ENCODE results near the gene NLGN4Y. TPM values are rescaled to one million over a fixed set of nuclear protein-coding genes. Genes with fewer than 3 reads are reported as not detected.

The NLGN4Y gene
- total RNA-seq, 2 donors from 2014 or later = 27.1 to 55.9 TPM

DNA sequence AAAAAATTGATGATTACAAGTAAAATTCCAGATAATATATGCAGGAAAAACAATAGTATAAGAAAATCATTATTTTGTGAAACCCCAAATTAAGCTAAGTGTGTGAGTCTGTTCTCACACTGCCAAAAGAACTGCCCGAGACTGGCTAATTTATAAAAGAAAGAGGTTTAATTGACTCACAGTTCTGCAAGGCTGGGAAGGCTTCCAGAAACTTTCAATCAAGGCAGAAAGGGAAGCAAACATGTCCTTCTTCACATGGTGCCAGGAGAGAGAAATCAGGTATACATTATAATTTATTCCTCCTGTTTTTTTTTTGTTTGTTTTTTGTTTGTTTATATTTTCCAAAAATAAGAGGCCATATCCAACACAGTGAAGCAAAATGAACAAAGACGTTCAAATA, 276.8 kb downstream of the NLGN4Y start:
- H3K27me3 ChIP-seq (replicated peaks; ENCODE audit: insufficient read depth) = no peaks in the 10 kb centered on the region
- TF ChIP-seq, protein P1, sequence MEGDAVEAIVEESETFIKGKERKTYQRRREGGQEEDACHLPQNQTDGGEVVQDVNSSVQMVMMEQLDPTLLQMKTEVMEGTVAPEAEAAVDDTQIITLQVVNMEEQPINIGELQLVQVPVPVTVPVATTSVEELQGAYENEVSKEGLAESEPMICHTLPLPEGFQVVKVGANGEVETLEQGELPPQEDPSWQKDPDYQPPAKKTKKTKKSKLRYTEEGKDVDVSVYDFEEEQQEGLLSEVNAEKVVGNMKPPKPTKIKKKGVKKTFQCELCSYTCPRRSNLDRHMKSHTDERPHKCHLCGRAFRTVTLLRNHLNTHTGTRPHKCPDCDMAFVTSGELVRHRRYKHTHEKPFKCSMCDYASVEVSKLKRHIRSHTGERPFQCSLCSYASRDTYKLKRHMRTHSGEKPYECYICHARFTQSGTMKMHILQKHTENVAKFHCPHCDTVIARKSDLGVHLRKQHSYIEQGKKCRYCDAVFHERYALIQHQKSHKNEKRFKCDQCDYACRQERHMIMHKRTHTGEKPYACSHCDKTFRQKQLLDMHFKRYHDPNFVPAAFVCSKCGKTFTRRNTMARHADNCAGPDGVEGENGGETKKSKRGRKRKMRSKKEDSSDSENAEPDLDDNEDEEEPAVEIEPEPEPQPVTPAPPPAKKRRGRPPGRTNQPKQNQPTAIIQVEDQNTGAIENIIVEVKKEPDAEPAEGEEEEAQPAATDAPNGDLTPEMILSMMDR (IDR thresholded peaks at IDR 0.05) = no peak
- ATAC-seq (ENCODE audit: insufficient number of reproducible peaks, low FRiP score, low read depth) (no peak), DNase-seq (ENCODE audit: low spot score) (no peak)
- no peaks in the 10 kb centered on the region for H3K9me3 ChIP-seq
- no peak overlapping the region for H3K4me3 ChIP-seq
- H3K36me3 ChIP-seq = no peaks in the 10 kb centered on the region
- H3K4me1 ChIP-seq (ENCODE audit: control insufficient read depth in 1 of 2, low read depth in 2 of 2) = no peaks in the 10 kb centered on the region
- no peak overlapping the region for H3K27ac ChIP-seq

DNA sequence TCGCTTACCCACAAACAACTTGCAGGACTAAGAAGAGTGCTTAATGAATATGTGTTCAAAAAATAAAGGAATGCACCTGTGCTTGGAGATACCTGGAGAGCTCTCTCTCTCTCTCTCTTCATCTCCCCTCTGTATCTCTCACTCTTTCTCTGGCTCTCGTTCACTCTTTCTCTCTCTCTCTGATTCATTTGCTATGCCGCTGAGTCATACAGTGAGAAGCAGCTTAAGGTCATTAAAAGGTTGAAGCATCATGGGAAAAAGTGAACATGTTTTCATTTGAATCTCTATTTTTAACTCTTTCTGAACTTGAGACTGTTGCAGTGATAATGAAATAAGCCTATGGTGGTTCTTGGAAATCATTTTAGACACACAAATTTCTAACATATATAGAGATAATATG, 277.8 kb downstream of the NLGN4Y start:
- no peaks in the 10 kb centered on the region for H3K4me1 ChIP-seq (ENCODE audit: control insufficient read depth in 1 of 2, low read depth in 2 of 2)
- H3K4me3 ChIP-seq = no peak overlapping the region
- ATAC-seq (ENCODE audit: insufficient number of reproducible peaks, low FRiP score, low read depth) (no peak), DNase-seq (ENCODE audit: low spot score) (no peak)
- H3K27me3 ChIP-seq (replicated peaks; ENCODE audit: insufficient read depth) = no peaks in the 10 kb centered on the region
- H3K36me3 ChIP-seq = no peaks in the 10 kb centered on the region
- H3K9me3 ChIP-seq = no peaks in the 10 kb centered on the region
- TF ChIP-seq, protein P1 (IDR thresholded peaks at IDR 0.05) = no peak
- no peak overlapping the region for H3K27ac ChIP-seq

DNA sequence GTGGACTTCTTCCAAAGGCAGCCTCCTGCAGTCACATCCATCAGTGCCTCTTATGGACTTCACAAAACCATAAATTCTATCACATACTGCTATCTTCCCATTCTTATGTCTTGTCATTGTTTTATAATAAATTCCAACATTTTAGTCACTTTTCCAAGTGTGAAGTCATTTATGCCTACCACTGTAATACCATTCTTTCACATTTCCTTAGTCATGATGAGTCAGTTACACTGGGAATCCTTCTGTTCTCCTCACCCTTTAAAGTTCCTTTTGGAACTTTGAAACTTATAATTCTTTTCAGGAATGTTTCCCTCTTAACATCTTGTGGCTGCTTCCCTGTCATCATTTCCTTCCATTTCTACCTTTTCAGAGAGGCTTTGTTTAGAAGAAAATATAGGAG, 279.7 kb downstream of the NLGN4Y start:
- Histone ChIP-seq H3K27me3 (replicated peaks; ENCODE audit: insufficient read depth) (no peaks in the 10 kb centered on the region), H3K9me3 (no peaks in the 10 kb centered on the region), H3K4me3 (no peak overlapping the region), H3K4me1 (ENCODE audit: control insufficient read depth in 1 of 2, low read depth in 2 of 2) (no peaks in the 10 kb centered on the region), H3K27ac (no peak overlapping the region), H3K36me3 (no peaks in the 10 kb centered on the region)
- DNase-seq (ENCODE audit: low spot score) = no peak
- TF ChIP-seq, protein P1 (IDR thresholded peaks at IDR 0.05) = no peak
- ATAC-seq (ENCODE audit: insufficient number of reproducible peaks, low FRiP score, low read depth) = no peak

DNA sequence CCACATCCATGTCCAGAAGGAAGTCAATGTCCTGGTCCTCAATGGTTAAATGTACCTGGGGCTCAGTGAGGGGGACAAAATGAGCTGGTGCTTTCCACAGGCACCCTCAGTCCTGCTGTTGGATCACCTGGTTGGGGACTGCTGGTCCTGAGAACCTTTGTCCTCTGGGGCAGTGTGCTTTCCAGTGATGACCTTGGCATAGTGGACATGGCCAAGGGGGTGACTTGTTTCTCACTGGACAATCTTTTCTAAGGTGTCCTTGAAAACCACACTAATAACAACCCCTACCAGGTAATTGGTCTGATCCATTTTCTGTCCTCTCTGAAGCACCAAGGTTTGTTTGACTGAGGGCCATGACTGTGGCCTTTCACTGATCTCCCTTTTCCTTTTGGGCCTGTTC, 294.1 kb downstream of the NLGN4Y start:
- TF ChIP-seq, protein P1 (IDR thresholded peaks at IDR 0.05) = no peak
- no peak for ATAC-seq (ENCODE audit: insufficient number of reproducible peaks, low FRiP score, low read depth)
- no peaks in the 10 kb centered on the region for H3K27me3 ChIP-seq (replicated peaks; ENCODE audit: insufficient read depth)

DNA sequence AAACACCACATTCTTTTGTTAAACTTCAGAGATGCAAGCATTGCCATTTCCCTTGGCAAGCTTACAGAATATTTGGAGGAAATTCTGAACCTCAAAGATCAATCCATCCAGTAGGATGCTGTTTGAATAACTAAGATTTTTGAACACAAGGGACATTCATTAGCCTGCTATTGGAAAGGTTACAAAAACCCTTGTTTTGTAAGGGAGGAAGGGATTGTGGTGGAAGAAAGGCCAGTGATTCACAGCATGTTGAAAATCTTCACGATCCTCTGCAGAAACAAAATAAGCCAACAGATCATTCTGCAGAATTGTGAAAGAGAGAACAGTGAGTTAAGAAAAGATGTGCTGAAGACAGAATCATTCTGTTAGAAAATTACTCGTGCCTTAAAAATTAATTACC, 297.9 kb downstream of the NLGN4Y start:
- Histone ChIP-seq H3K36me3 (no peaks in the 10 kb centered on the region), H3K4me3 (no peak overlapping the region), H3K27me3 (replicated peaks; ENCODE audit: insufficient read depth) (no peaks in the 10 kb centered on the region), H3K4me1 (ENCODE audit: control insufficient read depth in 1 of 2, low read depth in 2 of 2) (no peaks in the 10 kb centered on the region), H3K27ac (no peak overlapping the region), H3K9me3 (no peaks in the 10 kb centered on the region)
- TF ChIP-seq, protein P1 (IDR thresholded peaks at IDR 0.05) = no peak
- no peak for ATAC-seq (ENCODE audit: insufficient number of reproducible peaks, low FRiP score, low read depth)
- DNase-seq (ENCODE audit: low spot score) = no peak

More for the DNA sequence above, 294.1 kb downstream of the NLGN4Y start:
- Histone ChIP-seq H3K36me3 (no peaks in the 10 kb centered on the region), H3K9me3 (no peaks in the 10 kb centered on the region), H3K4me1 (ENCODE audit: control insufficient read depth in 1 of 2, low read depth in 2 of 2) (no peaks in the 10 kb centered on the region), H3K4me3 (no peak overlapping the region), H3K27ac (no peak overlapping the region)
- no peak for DNase-seq (ENCODE audit: low spot score)
